GM18861 (cell line): Measurements from ENCODE around the gene CCK.

Experiments used
- ATAC-seq: cut with Tn5 transposase; IDR thresholded peaks from one replicate; pipeline ENCODE4 v1.9.1; 2021; ENCODE audit not compliant: unreplicated experiment

The CCK gene

GRCh38 chr3:42226470-42227425, 39.2 kb downstream of the CCK start:
- ATAC-seq = no peak

GRCh38 chr3:42225486-42226363, 40.3 kb downstream of the CCK start:
- no peak for ATAC-seq

GRCh38 chr3:42224658-42225421, 41.1 kb downstream of the CCK start:
- ATAC-seq = no peak

- ATAC-seq = no peak
Observed at GRCh38 chr3:42224178-42224577, 41.8 kb downstream of the CCK start.

- ATAC-seq = no peak
Observed at GRCh38 chr3:42222942-42223693, 42.9 kb downstream of the CCK start.

- no peak for ATAC-seq
Observed at GRCh38 chr3:42220436-42221121, 45.4 kb downstream of the CCK start.

GRCh38 chr3:42216931-42217333, 49.1 kb downstream of the CCK start:
- no peak for ATAC-seq

- ATAC-seq = peak; percentile 49
Observed at GRCh38 chr3:42216302-42216701, 49.7 kb downstream of the CCK start.

GRCh38 chr3:42214565-42215283, 51.3 kb downstream of the CCK start:
- peak; percentile 52 for ATAC-seq

- ATAC-seq = peak; percentile 15
Observed at GRCh38 chr3:42214064-42214463, 51.9 kb downstream of the CCK start.

GRCh38 chr3:42213417-42213816, 52.6 kb downstream of the CCK start:
- no peak for ATAC-seq

- no peak for ATAC-seq
Observed at GRCh38 chr3:42210726-42211125, 55.3 kb downstream of the CCK start.

- no peak for ATAC-seq
Observed at GRCh38 chr3:42209917-42210316, 56.1 kb downstream of the CCK start.
